IPS-18a (cell line): ENCODE results near the gene SCN5A.
A peak's percentile ranks its signal among the peaks of the same experiment; 100 is the strongest.

Source experiments
- H3K27ac ChIP-seq: one replicate; pipeline ENCODE4 v1.5.1; 2013; ENCODE audit warnings: low read length
- H3K27me3 ChIP-seq: one replicate; pipeline ENCODE4 v1.6.1; 2013; ENCODE audit warnings: mild to moderate bottlenecking, low read length; ENCODE audit not compliant: control insufficient read depth, insufficient read depth
- H3K36me3 ChIP-seq: one replicate; pipeline ENCODE4 v1.6.1; 2013; ENCODE audit warnings: low read depth, low read length; ENCODE audit not compliant: control insufficient read depth
- H3K4me1 ChIP-seq: one replicate; pipeline ENCODE4 v1.6.1; 2013; ENCODE audit warnings: low read depth, low read length; ENCODE audit not compliant: control insufficient read depth
- H3K4me3 ChIP-seq: one replicate; pipeline ENCODE4 v1.5.1; 2013; ENCODE audit warnings: low read length
- H3K9ac ChIP-seq: one replicate; pipeline ENCODE4 v1.6.1; 2013; ENCODE audit warnings: mild to moderate bottlenecking, low read length, moderate library complexity
- H3K9me3 ChIP-seq: one replicate; pipeline ENCODE4 v1.6.1; 2013; ENCODE audit warnings: low read depth, low read length; ENCODE audit not compliant: control insufficient read depth

The SCN5A gene

GRCh38 chr3:38522002-38522401, 127.5 kb downstream of the SCN5A start:
- no peak overlapping the region for H3K27ac ChIP-seq
- H3K9ac ChIP-seq, result no peak overlapping the region
- no peaks in the 10 kb centered on the region for H3K9me3 ChIP-seq
- peaks cover 29% of the 10 kb centered on the region for H3K4me1 ChIP-seq
- H3K36me3 ChIP-seq, result peaks cover 22% of the 10 kb centered on the region
- H3K4me3 ChIP-seq, result no peak overlapping the region
- H3K27me3 ChIP-seq, result no peaks in the 10 kb centered on the region

- no peaks in the 10 kb centered on the region for H3K9me3 ChIP-seq
Observed at GRCh38 chr3:38521391-38521987, 128.0 kb downstream of the SCN5A start.

DNA sequence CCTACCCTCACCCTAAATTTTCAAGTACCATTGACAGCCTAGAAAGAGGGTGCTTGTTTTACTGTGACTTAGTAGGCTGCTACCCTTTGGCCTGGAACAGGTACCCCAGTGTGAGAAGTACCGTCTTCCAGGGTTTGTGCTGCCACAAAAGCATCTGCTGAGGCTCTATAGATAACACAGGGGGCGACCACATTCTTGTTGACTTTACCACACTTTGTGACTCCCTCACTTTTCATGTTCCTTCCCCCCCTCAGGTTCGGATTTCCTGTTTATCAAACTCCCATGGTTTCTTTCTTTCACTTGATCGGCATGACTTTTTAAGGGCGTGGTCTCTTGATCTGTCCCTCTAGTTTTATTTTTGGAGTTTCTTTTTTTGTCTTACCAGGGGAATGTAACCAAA, 129.8 kb downstream of the SCN5A start:
- Histone ChIP-seq H3K4me1 (peaks cover 29% of the 10 kb centered on the region), H3K4me3 (peak overlapping the region; percentile 4), H3K27ac (no peak overlapping the region), H3K27me3 (no peaks in the 10 kb centered on the region), H3K9me3 (no peaks in the 10 kb centered on the region), H3K36me3 (peaks cover 12% of the 10 kb centered on the region), H3K9ac (no peak overlapping the region)

More at GRCh38 chr3:38521391-38521987, 128.0 kb downstream of the SCN5A start:
- H3K4me1 ChIP-seq, result peaks cover 29% of the 10 kb centered on the region
- peaks cover 22% of the 10 kb centered on the region for H3K36me3 ChIP-seq
- H3K9ac ChIP-seq, result no peak overlapping the region
- no peak overlapping the region for H3K4me3 ChIP-seq
- H3K27ac ChIP-seq, result no peak overlapping the region
- H3K27me3 ChIP-seq, result no peaks in the 10 kb centered on the region

DNA sequence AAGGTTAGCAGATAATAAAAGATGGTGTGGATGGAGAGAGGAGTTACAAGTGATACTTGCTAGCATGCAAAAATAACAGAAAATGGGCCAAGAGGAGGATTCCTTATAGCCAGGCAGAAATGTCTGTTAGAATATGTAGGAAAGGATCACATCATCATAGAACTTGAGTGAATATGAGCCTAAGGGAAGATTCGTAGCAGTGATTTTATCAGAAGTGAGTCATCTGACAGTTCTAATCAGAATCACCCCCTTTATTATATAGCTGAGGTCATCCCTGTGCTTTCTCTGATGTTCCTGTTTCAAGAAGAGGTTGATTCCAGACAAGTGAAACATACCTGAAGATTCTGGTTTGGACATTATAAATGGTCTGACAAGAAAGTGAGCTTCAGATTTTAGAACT, 130.5 kb downstream of the SCN5A start:
- no peak overlapping the region for H3K27ac ChIP-seq
- H3K4me1 ChIP-seq, result peaks cover 29% of the 10 kb centered on the region
- H3K4me3 ChIP-seq, result no peak overlapping the region
- H3K9me3 ChIP-seq, result no peaks in the 10 kb centered on the region
- H3K9ac ChIP-seq, result no peak overlapping the region
- H3K27me3 ChIP-seq, result no peaks in the 10 kb centered on the region
- peaks cover 5% of the 10 kb centered on the region for H3K36me3 ChIP-seq

GRCh38 chr3:38516669-38517068, 132.8 kb downstream of the SCN5A start:
- Histone ChIP-seq H3K9me3 (no peaks in the 10 kb centered on the region), H3K4me3 (no peak overlapping the region), H3K9ac (no peak overlapping the region), H3K36me3 (peaks cover 6% of the 10 kb centered on the region), H3K27ac (no peak overlapping the region), H3K4me1 (peaks cover 29% of the 10 kb centered on the region), H3K27me3 (no peaks in the 10 kb centered on the region)

DNA sequence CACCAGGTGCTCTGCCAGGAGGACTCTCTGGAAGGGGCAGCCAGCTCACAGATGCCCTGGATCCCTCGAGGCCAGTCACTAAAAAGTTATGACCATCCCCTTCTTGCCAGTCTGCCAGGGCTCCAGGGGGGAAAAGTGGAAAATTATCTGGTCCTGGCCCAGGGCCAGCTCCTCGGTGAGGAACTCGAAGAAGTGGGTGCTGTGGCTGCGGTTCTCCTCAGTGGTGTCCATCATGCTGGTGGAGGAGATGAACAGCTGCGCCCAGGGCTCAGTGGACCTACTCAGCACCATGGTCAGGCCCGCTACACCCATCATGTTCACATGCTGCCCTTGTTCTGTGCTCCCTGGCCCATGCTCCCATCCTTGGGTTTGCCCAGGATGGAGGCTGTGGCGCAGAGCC, 134.1 kb downstream of the SCN5A start:
- no peak overlapping the region for H3K9ac ChIP-seq
- no peaks in the 10 kb centered on the region for H3K9me3 ChIP-seq
- no peak overlapping the region for H3K4me3 ChIP-seq
- H3K36me3 ChIP-seq, result peaks cover 10% of the 10 kb centered on the region
- H3K27me3 ChIP-seq, result no peaks in the 10 kb centered on the region
- H3K27ac ChIP-seq, result no peak overlapping the region
- peaks cover 20% of the 10 kb centered on the region for H3K4me1 ChIP-seq

- Histone ChIP-seq H3K27ac (no peak overlapping the region), H3K4me3 (no peak overlapping the region), H3K4me1 (no peaks in the 10 kb centered on the region), H3K36me3 (peaks cover 29% of the 10 kb centered on the region), H3K27me3 (no peaks in the 10 kb centered on the region), H3K9me3 (no peaks in the 10 kb centered on the region), H3K9ac (no peak overlapping the region)
Observed at GRCh38 chr3:38511546-38511945, 137.9 kb downstream of the SCN5A start.

DNA sequence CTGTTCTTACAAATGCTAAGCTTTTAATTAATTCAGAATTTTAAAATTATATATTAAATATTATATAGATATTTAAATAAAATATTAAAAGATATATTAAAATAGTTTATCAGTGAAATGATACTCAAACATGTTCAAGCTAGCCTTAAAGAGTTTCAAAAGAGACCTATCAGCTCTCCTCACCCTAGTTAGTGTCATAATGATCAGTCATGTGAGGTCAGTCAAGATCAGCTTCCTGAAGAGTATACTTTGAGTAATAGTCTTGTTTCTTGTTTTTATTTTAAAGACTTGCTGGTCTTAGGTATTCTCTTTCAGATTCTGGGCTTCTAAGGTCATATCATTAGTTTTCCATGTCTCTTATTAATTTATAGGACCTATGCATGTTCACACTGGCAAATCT, 138.9 kb downstream of the SCN5A start:
- H3K27me3 ChIP-seq, result no peaks in the 10 kb centered on the region
- H3K9ac ChIP-seq, result no peak overlapping the region
- no peak overlapping the region for H3K27ac ChIP-seq
- no peaks in the 10 kb centered on the region for H3K4me1 ChIP-seq
- H3K36me3 ChIP-seq, result peaks cover 30% of the 10 kb centered on the region
- no peak overlapping the region for H3K4me3 ChIP-seq
- no peaks in the 10 kb centered on the region for H3K9me3 ChIP-seq

GRCh38 chr3:38509732-38510131, 139.8 kb downstream of the SCN5A start:
- Histone ChIP-seq H3K4me1 (no peaks in the 10 kb centered on the region), H3K36me3 (peaks cover 39% of the 10 kb centered on the region), H3K27ac (no peak overlapping the region), H3K4me3 (no peak overlapping the region), H3K27me3 (no peaks in the 10 kb centered on the region), H3K9ac (no peak overlapping the region), H3K9me3 (no peaks in the 10 kb centered on the region)

- Histone ChIP-seq H3K27me3 (no peaks in the 10 kb centered on the region), H3K36me3 (peaks cover 50% of the 10 kb centered on the region), H3K9me3 (no peaks in the 10 kb centered on the region), H3K4me1 (no peaks in the 10 kb centered on the region), H3K9ac (no peak overlapping the region), H3K27ac (no peak overlapping the region), H3K4me3 (no peak overlapping the region)
Observed at GRCh38 chr3:38507120-38507519, 142.4 kb downstream of the SCN5A start.

- Histone ChIP-seq H3K36me3 (peaks cover 36% of the 10 kb centered on the region), H3K27me3 (no peaks in the 10 kb centered on the region), H3K4me1 (peaks cover 5% of the 10 kb centered on the region), H3K9ac (no peak overlapping the region), H3K9me3 (no peaks in the 10 kb centered on the region), H3K4me3 (no peak overlapping the region), H3K27ac (no peak overlapping the region)
Observed at GRCh38 chr3:38500688-38501417, 148.6 kb downstream of the SCN5A start.
